Non-pigmented ciliary epithelial cell (primary cell): ENCODE measurements around the gene CLDN2.
"Not testable (repeated sequence)": the region's sequence is repeated elsewhere in the genome, so short reads cannot be mapped to it uniquely, and the experiment has no call there.

Experiments
- DNase-seq: peaks from one replicate; pipeline ENCODE4 v3.0.0-alpha.2; 2010; ENCODE audit warnings: low read depth

Gene CLDN2

DNA sequence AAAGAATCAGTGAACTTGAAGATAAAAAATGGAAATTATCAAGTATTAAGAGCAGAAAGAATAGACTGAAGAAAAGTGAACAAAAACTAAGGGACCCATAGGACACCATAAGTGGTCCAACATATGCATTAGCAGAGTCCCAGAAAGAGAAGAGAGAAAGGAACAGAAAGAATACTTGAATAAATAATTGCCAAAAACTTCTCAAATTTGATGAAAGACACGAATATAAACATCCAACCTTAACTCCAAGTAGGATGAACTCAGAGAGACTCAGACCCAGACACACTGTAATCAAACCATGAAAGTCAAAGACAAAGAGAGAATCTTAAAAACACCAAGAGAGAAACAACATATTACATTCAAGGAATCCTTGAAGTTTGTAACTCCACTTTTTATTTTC, 44.1 kb downstream of the CLDN2 start:
- no peak for DNase-seq

DNA sequence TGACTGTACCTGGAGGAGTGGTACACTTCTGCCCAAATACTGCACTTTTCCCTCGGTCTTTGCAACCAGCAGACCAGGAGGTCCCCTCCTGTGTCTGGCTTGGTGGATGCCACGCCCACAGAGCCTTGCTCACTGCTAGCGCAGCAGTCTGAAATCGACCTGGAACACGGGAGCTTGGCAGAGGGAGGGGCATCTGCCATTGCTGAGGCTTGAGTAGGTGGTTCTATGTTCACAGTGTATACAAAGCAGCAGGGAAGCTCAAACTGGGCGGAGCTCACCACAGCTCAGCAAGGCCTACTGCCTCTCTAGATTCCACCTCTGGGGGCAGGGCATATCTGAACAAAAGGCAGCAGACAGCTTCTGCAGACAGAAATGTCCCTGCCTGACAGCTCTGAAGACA, 46.3 kb downstream of the CLDN2 start:
- not testable (repeated sequence) for DNase-seq

DNA sequence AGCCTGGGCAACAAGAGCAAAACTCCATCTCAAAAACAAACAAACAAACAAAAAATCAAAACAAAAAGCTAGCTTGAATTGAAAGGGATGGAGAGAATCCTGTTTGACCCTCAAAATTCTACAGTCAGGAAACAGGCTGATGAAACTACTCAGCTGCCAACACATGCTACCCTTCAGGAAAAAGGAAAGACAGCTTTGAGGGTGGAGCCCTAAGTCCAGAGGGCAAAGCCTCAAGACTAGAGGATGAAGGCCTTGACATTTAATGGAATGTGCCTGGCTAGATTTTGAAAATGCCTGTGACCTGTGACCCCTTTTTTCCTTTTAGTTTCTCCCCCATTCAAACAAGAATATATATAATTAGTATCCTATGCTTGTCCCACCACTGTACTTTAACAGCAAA, 52.7 kb downstream of the CLDN2 start:
- DNase-seq: no peak

DNA sequence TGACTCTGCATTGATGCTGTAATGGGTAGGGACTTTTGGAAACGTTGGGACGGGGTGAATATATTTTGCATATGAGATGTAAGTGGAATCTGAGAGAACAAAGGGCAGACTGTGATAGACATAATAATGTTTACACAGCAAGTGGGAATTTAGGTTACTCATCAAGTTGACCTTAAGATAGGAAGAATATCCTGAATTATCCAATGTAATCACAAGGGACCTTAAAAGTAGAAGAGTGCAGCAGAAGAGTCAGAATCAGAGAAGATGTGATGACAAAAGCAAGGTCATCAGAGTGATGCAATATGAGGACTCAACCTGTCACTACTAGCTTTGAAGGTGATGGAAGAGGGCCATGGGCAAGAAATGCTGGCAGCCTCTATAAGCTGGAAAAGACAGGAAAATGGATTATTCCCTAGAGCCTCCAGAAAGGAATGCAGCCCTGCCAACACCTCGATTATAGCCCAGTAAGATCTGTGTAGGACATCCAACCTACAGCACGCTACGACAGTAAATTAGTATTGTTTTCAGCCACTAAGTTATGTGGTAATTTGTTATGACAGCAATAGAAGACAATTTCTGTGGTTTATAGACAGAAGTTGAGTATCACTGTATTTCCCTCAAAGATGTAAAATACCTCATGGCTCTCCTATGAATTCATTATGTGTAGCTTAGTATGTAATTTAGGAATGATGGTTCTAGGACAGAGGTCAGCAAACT, 53.4 kb downstream of the CLDN2 start:
- no peak for DNase-seq

DNA sequence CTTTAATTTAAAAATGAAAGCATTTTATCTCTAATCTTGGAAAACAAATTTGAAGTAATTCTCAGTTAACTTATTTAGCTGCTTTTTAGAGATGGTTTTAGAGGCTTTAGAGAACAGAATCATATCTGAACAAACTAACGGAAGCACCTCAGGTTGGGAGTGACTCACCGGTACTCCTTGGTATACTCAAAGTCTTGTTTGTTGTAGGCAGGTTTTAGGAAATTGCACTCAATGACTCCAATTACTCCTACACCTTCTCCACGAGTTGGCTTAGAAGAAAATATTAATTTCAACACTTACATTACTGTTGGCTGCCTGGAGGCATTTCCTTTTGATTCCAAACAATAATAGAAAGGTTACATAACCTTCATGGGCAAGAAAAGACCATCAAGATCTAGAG, 56.2 kb downstream of the CLDN2 start:
- no peak for DNase-seq
